GM12801 (cell line): ENCODE measurements around the gene RORC.

ENCODE experiments used
- CTCF ChIP-seq: IDR thresholded peaks from one replicate; pipeline ENCODE4 v1.5.1; 2011; ENCODE audit warnings: control low read depth; ENCODE audit not compliant: insufficient read length; ENCODE audit errors: extremely low read depth

The RORC gene

GRCh38 chr1:151831605-151832004 lies at the start of gene RORC:
TSS of gene RORC (minus strand) at chr1:151831802. CDS start at chr1:151831764, 38 bp downstream.
- TF ChIP-seq CTCF = no peak

GRCh38 chr1:151875419-151876097 lies 44.0 kb upstream of the RORC start:
- no peak for TF ChIP-seq CTCF

GRCh38 chr1:151871284-151872030 lies 39.9 kb upstream of the RORC start:
- no peak for TF ChIP-seq CTCF

- TF ChIP-seq CTCF = no peak
Measured at GRCh38 chr1:151868486-151868885, 36.9 kb upstream of the RORC start.

GRCh38 chr1:151867765-151868411 lies 36.3 kb upstream of the RORC start:
- no peak for TF ChIP-seq CTCF

- TF ChIP-seq CTCF = no peak
Measured at GRCh38 chr1:151867321-151867720, 35.7 kb upstream of the RORC start.

- no peak for TF ChIP-seq CTCF
Measured at GRCh38 chr1:151864411-151864810, 32.8 kb upstream of the RORC start.
